Activated naive CD4-positive, alpha-beta T cell treated with anti-CD3 and anti-CD28 coated beads, Interleukin-2, amount 50 U/mL, for 72 hours (primary cell): ENCODE data around the gene AMY1B. TPM values are rescaled to one million over a fixed set of nuclear protein-coding genes. Genes with fewer than 3 reads are reported as not detected.

ENCODE experiments used
- total RNA-seq, 2 donors: library from RNA; stranded (reverse); gene quantifications; one replicate each; pipeline ENCODE4 v1.2.3, GENCODE V29; 2022

Gene AMY1B
- total RNA-seq, 2 donors from 2014 or later, result not detected

Other genes with a start within 250 kb of the AMY1B start
- gene RNPC3, start 170.5 kb downstream of the AMY1B start, total RNA-seq, result 10 to 100 TPM; 22.6 to 26.7 TPM
- 1 to 10 TPM; 7.3 to 9.2 TPM for gene AMY2B, start 124.6 kb downstream of the AMY1B start, total RNA-seq
- not detected for gene AMY2A, start 78.8 kb downstream of the AMY1B start, total RNA-seq
- gene AMY1A, start 40.5 kb downstream of the AMY1B start, total RNA-seq, result not detected
- gene AMY1C, start 53.7 kb upstream of the AMY1B start, total RNA-seq, result not detected